K562 treated with DMSO at 1 percent for 12 hours (cell line): ENCODE measurements around the gene RXFP3. TPM values are rescaled to one million over a fixed set of nuclear protein-coding genes. Genes with fewer than 3 reads are reported as not detected.

Experiments
- total RNA-seq: library from RNA; unstranded; fragments of 300-600 nt; gene quantifications from 2 replicates; pipeline ENCODE4 v1.2.3, GENCODE V29; 2022; ENCODE audit not compliant: insufficient read depth

RXFP3 gene
- not detected in 2 replicates for total RNA-seq

GRCh38 chr5:33936381-33937016 lies at the start of gene RXFP3:
Gene RXFP3, plus strand, starts transcription at chr5:33936386. Its CDS starts 355 bp downstream, at chr5:33936741.

GRCh38 chr5:33891788-33892619 lies 44.2 kb upstream of the RXFP3 start, which contains the start of gene ADAMTS12:
Gene ADAMTS12, minus strand, starts transcription at chr5:33891990. Its CDS starts 134 bp downstream, at chr5:33891856.

GRCh38 chr5:33984671-33985124 lies 48.5 kb downstream of the RXFP3 start, which contains the start of gene SLC45A2:
Gene SLC45A2, minus strand, starts transcription at chr5:33984693. Its CDS starts 110 bp downstream, at chr5:33984583.

Other genes starting within 250 kb of the RXFP3 start
- gene ADAMTS12, start 44.4 kb upstream of the RXFP3 start, total RNA-seq, result not detected in 2 replicates
- 0.37 TPM in 1 of 2 replicates, not detected in the other for gene SLC45A2, start 48.3 kb downstream of the RXFP3 start, total RNA-seq
- gene AMACR, start 71.7 kb downstream of the RXFP3 start, total RNA-seq, result 2.3 and 4.6 TPM in 2 replicates
- gene C1QTNF3, start 106.8 kb downstream of the RXFP3 start, total RNA-seq, result 1.9 TPM in 1 of 2 replicates, not detected in the other